ENCODE measurements around the gene KCND2. TPM values are rescaled to one million over a fixed set of nuclear protein-coding genes. Genes with fewer than 3 reads are reported as not detected.

Gene KCND2
- total RNA-seq, 2 donors from 2014 or later, result 0.08 to 0.17 TPM

GRCh38 chr7:120588862-120589261 is 315.9 kb downstream of the KCND2 start:
- DNase-seq, result no peak
- no peak for TF ChIP-seq CTCF (IDR thresholded peaks at IDR 0.05)
- no peaks in the 10 kb centered on the region for H3K36me3 ChIP-seq
- no peak overlapping the region for H3K9ac ChIP-seq (ENCODE audit: low read depth in 2 of 2, low read length in 2 of 2)
- no peak overlapping the region for H3K4me3 ChIP-seq
- H3K27ac ChIP-seq, result no peak overlapping the region
- no peaks in the 10 kb centered on the region for H3K9me3 ChIP-seq
- no peaks in the 10 kb centered on the region for H3K4me1 ChIP-seq
- intact Hi-C loops (cut with DNase I), result no loop called here
- no peaks in the 10 kb centered on the region for H3K27me3 ChIP-seq

DNA sequence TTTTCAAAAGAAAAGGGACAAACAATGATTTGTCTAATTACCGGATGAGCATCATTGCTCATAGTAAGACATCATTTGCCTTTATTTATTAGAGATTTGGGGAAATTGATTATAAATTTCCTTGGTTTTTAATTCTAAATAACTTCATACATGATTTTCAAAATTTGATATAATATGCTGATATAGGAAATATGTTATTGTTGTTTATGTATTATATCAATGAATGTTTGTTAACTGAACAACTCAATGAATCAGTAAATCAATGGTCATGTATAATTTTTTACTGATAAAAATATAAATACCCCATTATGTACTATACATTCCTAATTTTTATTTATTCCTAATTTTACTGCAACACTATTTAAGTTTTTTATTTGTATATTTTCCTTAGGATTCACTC is 327.6 kb downstream of the KCND2 start:
- Histone ChIP-seq H3K36me3 (no peaks in the 10 kb centered on the region), H3K27ac (no peak overlapping the region), H3K9me3 (no peaks in the 10 kb centered on the region), H3K4me1 (no peaks in the 10 kb centered on the region), H3K9ac (ENCODE audit: low read depth in 2 of 2, low read length in 2 of 2) (no peak overlapping the region), H3K27me3 (no peaks in the 10 kb centered on the region), H3K4me3 (no peak overlapping the region)
- TF ChIP-seq CTCF (IDR thresholded peaks at IDR 0.05), result no peak
- DNase-seq, result no peak
- intact Hi-C loops (cut with DNase I), result no loop called here

GRCh38 chr7:120603366-120603765 is 330.4 kb downstream of the KCND2 start:
- intact Hi-C loops (cut with DNase I), result no loop called here

GRCh38 chr7:120609136-120609753 is 336.3 kb downstream of the KCND2 start:
- DNase-seq, result no peak

More at GRCh38 chr7:120603366-120603765, 330.4 kb downstream of the KCND2 start:
- TF ChIP-seq CTCF (IDR thresholded peaks at IDR 0.05), result no peak
- no peak overlapping the region for H3K9ac ChIP-seq (ENCODE audit: low read depth in 2 of 2, low read length in 2 of 2)
- H3K36me3 ChIP-seq, result no peaks in the 10 kb centered on the region
- no peak overlapping the region for H3K27ac ChIP-seq
- no peaks in the 10 kb centered on the region for H3K27me3 ChIP-seq
- DNase-seq, result no peak
- H3K4me1 ChIP-seq, result no peaks in the 10 kb centered on the region
- no peak overlapping the region for H3K4me3 ChIP-seq
- H3K9me3 ChIP-seq, result no peaks in the 10 kb centered on the region

DNA sequence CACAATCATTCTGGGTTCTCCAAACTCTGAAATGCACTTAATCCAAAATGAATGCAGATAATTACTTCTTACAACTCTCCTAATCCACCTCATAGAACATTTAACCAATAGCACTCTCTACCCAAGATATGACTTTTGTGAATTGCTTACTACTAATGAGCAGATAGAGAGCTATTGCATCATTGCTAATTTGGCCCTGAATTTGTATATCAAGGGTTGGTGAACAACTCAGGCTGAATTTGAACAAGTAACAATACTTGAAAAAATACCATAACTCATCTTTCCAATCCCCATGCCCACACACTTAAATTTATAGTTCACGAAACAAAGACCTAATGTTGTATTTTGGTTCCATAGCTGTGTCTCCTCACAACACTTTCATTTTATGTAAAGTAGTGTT is 339.0 kb downstream of the KCND2 start:
- Histone ChIP-seq H3K4me3 (no peak overlapping the region), H3K4me1 (no peaks in the 10 kb centered on the region), H3K9ac (ENCODE audit: low read depth in 2 of 2, low read length in 2 of 2) (no peak overlapping the region), H3K9me3 (no peaks in the 10 kb centered on the region), H3K27me3 (no peaks in the 10 kb centered on the region), H3K27ac (no peak overlapping the region), H3K36me3 (no peaks in the 10 kb centered on the region)
- TF ChIP-seq CTCF (IDR thresholded peaks at IDR 0.05), result no peak
- intact Hi-C loops (cut with DNase I), result no loop called here
- DNase-seq, result no peak

More at GRCh38 chr7:120609136-120609753, 336.3 kb downstream of the KCND2 start:
- intact Hi-C loops (cut with DNase I), result no loop called here
- H3K9me3 ChIP-seq, result no peaks in the 10 kb centered on the region
- H3K9ac ChIP-seq (ENCODE audit: low read depth in 2 of 2, low read length in 2 of 2), result no peak overlapping the region
- no peak overlapping the region for H3K27ac ChIP-seq
- H3K36me3 ChIP-seq, result no peaks in the 10 kb centered on the region
- no peaks in the 10 kb centered on the region for H3K27me3 ChIP-seq
- no peak overlapping the region for H3K4me3 ChIP-seq
- no peak for TF ChIP-seq CTCF (IDR thresholded peaks at IDR 0.05)
- no peaks in the 10 kb centered on the region for H3K4me1 ChIP-seq
